Activated T-cell treated with anti-CD3 and anti-CD28 coated beads, Interleukin-2, amount 50 U/mL, for 72 hours (primary cell): ENCODE data around the gene KCNIP4. TPM values are rescaled to one million over a fixed set of nuclear protein-coding genes. Genes with fewer than 3 reads are reported as not detected.

Experiments
- ATAC-seq, 2 donors: fragments of 150-1000 bp; cut with Tn5 transposase; replicated peaks in 1 of 2; 2 replicates each; pipeline ENCODE4 v1.10.0; 2021; ENCODE audit warnings: moderate library complexity in 2 of 2, mild to moderate bottlenecking in 1 of 2
- DNase-seq, 2 donors: peaks; one replicate each; pipeline ENCODE4 v3.0.0; 2021 to 2022; ENCODE audit warnings: mixed read lengths in 1 of 2
- H3K27ac Mint-ChIP-seq: one replicate; pipeline ENCODE4 v1.8.0; 2022; ENCODE audit warnings: mild to moderate bottlenecking, moderate library complexity, mixed read lengths
- H3K27me3 Mint-ChIP-seq: one replicate; pipeline ENCODE4 v1.8.0; 2022; ENCODE audit warnings: low read depth, mixed read lengths
- H3K36me3 Mint-ChIP-seq, 2 donors: one replicate each; pipeline ENCODE4 v1.8.0; 2022; ENCODE audit warnings: mixed read lengths in 2 of 2, mild to moderate bottlenecking in 1 of 2; ENCODE audit not compliant: insufficient read depth in 2 of 2
- H3K4me1 Mint-ChIP-seq: one replicate; pipeline ENCODE4 v1.8.0; 2022; ENCODE audit warnings: low read depth, mixed read lengths
- H3K4me3 Mint-ChIP-seq, 2 donors: one replicate each; pipeline ENCODE4 v1.8.0; 2022; ENCODE audit warnings: mild to moderate bottlenecking in 2 of 2, mixed read lengths in 2 of 2, moderate library complexity in 2 of 2
- H3K9me3 Mint-ChIP-seq, 2 donors: one replicate each; pipeline ENCODE4 v1.8.0; 2022; ENCODE audit warnings: mixed read lengths in 2 of 2
- total RNA-seq, 2 donors: library from RNA; stranded (reverse); gene quantifications; one replicate each; pipeline ENCODE4 v1.2.3, GENCODE V29; 2022

KCNIP4 gene
- total RNA-seq, 2 donors from 2014 or later = not detected

DNA sequence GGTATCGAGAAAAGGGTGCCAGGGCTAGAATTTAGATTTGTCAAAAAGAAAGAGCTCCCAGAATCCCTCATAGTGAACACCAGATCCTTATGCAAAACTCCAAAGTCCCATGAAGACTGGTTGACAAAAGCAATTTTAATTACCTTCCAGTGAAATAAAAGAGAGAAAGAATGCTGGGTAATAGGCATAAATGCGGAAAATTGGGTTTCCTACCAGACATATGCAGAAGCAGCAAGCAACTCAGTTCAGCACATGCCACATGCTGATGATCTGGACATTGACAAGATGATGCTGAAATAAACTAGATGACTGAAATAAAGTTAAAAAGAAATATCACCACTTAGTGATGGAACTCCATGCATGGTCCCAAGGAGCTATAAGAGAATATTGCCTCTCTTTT is 83.9 kb downstream of the KCNIP4 start:
- DNase-seq (no peak), ATAC-seq (no peak)
- no peak overlapping the region for H3K27ac Mint-ChIP-seq
- H3K9me3 Mint-ChIP-seq = peaks cover 6 to 9% of the 10 kb centered on the region in 2 donors
- H3K36me3 Mint-ChIP-seq = no peaks in the 10 kb centered on the region
- H3K4me3 Mint-ChIP-seq = no peak overlapping the region
- H3K27me3 Mint-ChIP-seq = no peaks in the 10 kb centered on the region
- H3K4me1 Mint-ChIP-seq = no peaks in the 10 kb centered on the region

DNA sequence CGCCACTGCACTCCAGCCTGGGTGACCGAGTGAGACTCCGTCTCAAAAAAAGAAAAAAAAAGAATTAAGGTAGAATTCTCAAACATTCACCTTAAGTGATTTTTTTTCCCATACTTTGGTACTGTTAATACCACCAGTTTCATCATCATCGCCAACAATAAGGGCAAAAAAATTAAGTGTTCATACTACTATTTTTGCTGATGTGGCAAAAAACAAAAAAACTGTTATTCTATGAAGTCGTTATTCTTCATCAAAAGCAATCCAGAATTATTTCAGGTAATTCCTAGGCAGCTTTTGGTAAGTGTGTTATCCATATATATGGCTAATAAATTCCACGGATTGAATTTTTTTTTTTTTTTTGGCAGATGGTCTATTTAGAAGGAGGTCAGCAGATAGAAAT is 85.7 kb downstream of the KCNIP4 start:
- H3K27me3 Mint-ChIP-seq = no peaks in the 10 kb centered on the region
- no peak overlapping the region for H3K4me3 Mint-ChIP-seq
- peaks cover 6% of the 10 kb centered on the region in 2 donors for H3K9me3 Mint-ChIP-seq
- H3K4me1 Mint-ChIP-seq = no peaks in the 10 kb centered on the region
- no peaks in the 10 kb centered on the region for H3K36me3 Mint-ChIP-seq
- H3K27ac Mint-ChIP-seq = no peak overlapping the region
- DNase-seq = no peak
- no peak for ATAC-seq

DNA sequence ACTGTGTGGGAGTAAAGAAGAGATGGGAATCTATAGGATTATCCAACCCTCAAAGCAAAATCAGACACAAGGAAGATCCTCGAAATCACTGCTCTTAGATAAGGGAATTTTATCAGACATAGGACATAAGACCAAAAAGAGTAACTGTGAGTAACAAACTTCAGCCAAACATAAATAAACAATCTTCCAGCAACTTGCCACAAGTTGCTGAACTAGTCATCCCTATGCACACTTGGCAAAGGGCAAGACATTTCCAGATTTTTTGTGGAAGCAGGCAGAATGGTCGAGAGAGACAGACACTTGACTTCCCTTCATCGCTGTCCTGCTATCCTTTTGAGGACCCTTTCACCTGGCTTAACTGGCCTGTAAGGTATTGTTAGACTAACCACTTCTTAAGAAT is 89.6 kb downstream of the KCNIP4 start:
- H3K27ac Mint-ChIP-seq = no peak overlapping the region
- H3K4me1 Mint-ChIP-seq = no peaks in the 10 kb centered on the region
- H3K9me3 Mint-ChIP-seq = peaks cover 6% of the 10 kb centered on the region in 2 donors
- DNase-seq = no peak
- no peak overlapping the region for H3K4me3 Mint-ChIP-seq
- no peaks in the 10 kb centered on the region for H3K27me3 Mint-ChIP-seq
- H3K36me3 Mint-ChIP-seq = no peaks in the 10 kb centered on the region
- ATAC-seq = no peak

GRCh38 chr4:21856754-21857153 is 91.8 kb downstream of the KCNIP4 start:
- Mint-ChIP-seq H3K27me3 (no peaks in the 10 kb centered on the region), H3K27ac (no peak overlapping the region)
- ATAC-seq = no peak

DNA sequence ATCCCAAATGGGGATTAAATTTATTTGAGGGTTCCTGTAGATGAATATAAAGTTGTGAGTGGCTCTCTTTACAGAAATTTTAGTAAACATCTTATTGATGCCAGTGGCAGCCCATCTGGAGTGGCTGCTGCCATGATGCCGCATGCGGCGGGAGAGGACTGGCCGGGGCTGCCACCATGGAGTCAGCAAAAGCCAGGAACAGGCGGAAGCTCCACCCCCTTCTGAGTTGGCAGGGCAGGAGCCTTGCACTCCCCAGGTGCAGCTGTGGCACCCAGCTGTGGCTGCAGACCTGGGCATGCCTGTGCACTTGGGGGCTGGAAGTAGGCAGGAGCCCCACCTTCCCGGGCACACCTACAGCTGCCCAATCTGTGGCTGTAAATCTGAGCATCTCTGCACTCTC is 92.3 kb downstream of the KCNIP4 start:
- no peak overlapping the region for H3K27ac Mint-ChIP-seq
- no peaks in the 10 kb centered on the region for H3K36me3 Mint-ChIP-seq
- no peaks in the 10 kb centered on the region for H3K9me3 Mint-ChIP-seq
- H3K4me3 Mint-ChIP-seq = no peak overlapping the region
- no peaks in the 10 kb centered on the region for H3K4me1 Mint-ChIP-seq
- H3K27me3 Mint-ChIP-seq = no peaks in the 10 kb centered on the region
- DNase-seq = no peak
- no peak for ATAC-seq

More at GRCh38 chr4:21856754-21857153, 91.8 kb downstream of the KCNIP4 start:
- DNase-seq = no peak
- Mint-ChIP-seq H3K36me3 (no peaks in the 10 kb centered on the region), H3K4me3 (no peak overlapping the region), H3K4me1 (no peaks in the 10 kb centered on the region), H3K9me3 (peaks cover under 1 to 2% of the 10 kb centered on the region in 2 donors)

- Mint-ChIP-seq H3K36me3 (no peaks in the 10 kb centered on the region), H3K27ac (no peak overlapping the region), H3K27me3 (no peaks in the 10 kb centered on the region), H3K4me3 (no peak overlapping the region), H3K4me1 (no peaks in the 10 kb centered on the region), H3K9me3 (no peaks in the 10 kb centered on the region)
- ATAC-seq = no peak
- no peak for DNase-seq
These were observed 99.5 kb downstream of the KCNIP4 start for GRCh38 chr4:21849077-21849476.

- H3K36me3 Mint-ChIP-seq = no peaks in the 10 kb centered on the region
- H3K27me3 Mint-ChIP-seq = no peaks in the 10 kb centered on the region
- H3K27ac Mint-ChIP-seq = no peak overlapping the region
- no peaks in the 10 kb centered on the region for H3K4me1 Mint-ChIP-seq
- DNase-seq (no peak), ATAC-seq (no peak)
- H3K9me3 Mint-ChIP-seq = no peaks in the 10 kb centered on the region
- H3K4me3 Mint-ChIP-seq = no peak overlapping the region
These were observed 100.6 kb downstream of the KCNIP4 start for GRCh38 chr4:21848021-21848420.

DNA sequence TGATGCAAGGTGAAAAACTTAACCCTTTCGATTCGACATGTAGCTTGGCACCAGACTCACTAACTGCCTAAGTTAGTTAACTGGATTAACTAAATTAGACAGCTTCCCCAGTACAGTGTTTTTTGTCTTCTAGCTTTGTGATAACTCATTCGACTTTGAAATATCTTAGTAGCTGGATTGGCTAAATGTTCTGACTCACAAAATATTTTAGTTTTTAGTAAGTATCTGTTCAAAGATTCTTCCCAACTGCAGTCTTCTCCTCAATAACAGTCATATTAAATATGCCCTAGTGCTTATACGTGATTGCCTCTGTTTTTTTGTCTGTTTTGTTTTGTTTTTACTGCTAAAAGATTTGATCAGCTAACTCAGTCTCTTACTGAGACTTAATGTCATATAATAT is 102.9 kb downstream of the KCNIP4 start:
- ATAC-seq (no peak), DNase-seq (no peak)
- H3K27ac Mint-ChIP-seq = no peak overlapping the region
- H3K4me1 Mint-ChIP-seq = no peaks in the 10 kb centered on the region
- no peaks in the 10 kb centered on the region for H3K9me3 Mint-ChIP-seq
- H3K36me3 Mint-ChIP-seq = no peaks in the 10 kb centered on the region
- H3K4me3 Mint-ChIP-seq = no peak overlapping the region
- no peaks in the 10 kb centered on the region for H3K27me3 Mint-ChIP-seq

DNA sequence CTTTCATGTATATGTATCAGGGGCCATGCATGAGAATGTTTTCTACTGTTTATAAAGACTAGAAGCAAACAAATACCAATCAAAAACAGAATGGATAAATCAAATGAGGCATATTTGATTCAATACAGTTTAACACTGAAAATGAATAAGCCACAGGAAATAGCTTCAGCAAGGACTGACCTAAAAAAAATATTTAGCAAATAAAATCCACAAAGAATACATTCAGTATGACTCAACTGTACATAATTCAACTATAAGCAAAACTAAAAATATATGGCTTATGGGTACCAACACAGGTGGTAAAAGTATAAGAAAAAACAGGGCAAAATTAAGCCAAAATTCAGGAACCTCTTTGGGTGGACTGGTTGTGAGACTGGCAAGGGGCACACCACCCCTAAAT is 112.9 kb downstream of the KCNIP4 start:
- H3K36me3 Mint-ChIP-seq = no peaks in the 10 kb centered on the region
- ATAC-seq = no peak
- H3K4me1 Mint-ChIP-seq = no peaks in the 10 kb centered on the region
- H3K27ac Mint-ChIP-seq = no peak overlapping the region
- no peak overlapping the region for H3K4me3 Mint-ChIP-seq
- H3K27me3 Mint-ChIP-seq = no peaks in the 10 kb centered on the region
- peaks cover 0 to 7% of the 10 kb centered on the region in 2 donors for H3K9me3 Mint-ChIP-seq
- no peak for DNase-seq

- no peaks in the 10 kb centered on the region for H3K4me1 Mint-ChIP-seq
- ATAC-seq = no peak
These were observed 118.3 kb downstream of the KCNIP4 start for GRCh38 chr4:21830272-21830671.

DNA sequence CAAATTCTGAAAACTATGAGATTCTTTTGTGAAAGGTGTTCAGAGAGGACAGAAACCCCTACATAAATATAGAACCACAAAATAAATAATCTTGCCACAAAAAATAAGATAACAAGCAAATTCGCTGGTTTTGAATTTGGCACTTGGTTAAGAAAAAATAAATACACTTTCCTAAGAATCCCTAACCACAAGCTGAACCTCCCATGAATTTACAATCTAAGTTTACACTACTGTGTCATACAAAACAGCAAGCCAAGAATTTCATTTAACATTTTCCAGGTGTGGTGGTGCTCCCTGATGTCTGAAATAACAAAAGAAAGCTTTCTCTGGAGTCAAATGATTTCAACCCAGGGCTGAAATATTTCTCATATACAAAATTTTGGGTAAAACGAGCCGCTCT is 121.0 kb downstream of the KCNIP4 start:
- no peaks in the 10 kb centered on the region for H3K36me3 Mint-ChIP-seq
- H3K27me3 Mint-ChIP-seq = no peaks in the 10 kb centered on the region
- no peaks in the 10 kb centered on the region for H3K4me1 Mint-ChIP-seq
- DNase-seq = no peak
- no peak for ATAC-seq
- H3K4me3 Mint-ChIP-seq = no peak overlapping the region
- peaks cover 0 to 4% of the 10 kb centered on the region in 2 donors for H3K9me3 Mint-ChIP-seq
- H3K27ac Mint-ChIP-seq = no peak overlapping the region

More at GRCh38 chr4:21830272-21830671, 118.3 kb downstream of the KCNIP4 start:
- peaks cover 0 to 4% of the 10 kb centered on the region in 2 donors for H3K9me3 Mint-ChIP-seq
- H3K4me3 Mint-ChIP-seq = no peak overlapping the region
- no peak for DNase-seq
- H3K27ac Mint-ChIP-seq = no peak overlapping the region
- H3K36me3 Mint-ChIP-seq = no peaks in the 10 kb centered on the region
- H3K27me3 Mint-ChIP-seq = no peaks in the 10 kb centered on the region

- Mint-ChIP-seq H3K4me1 (no peaks in the 10 kb centered on the region), H3K4me3 (no peak overlapping the region), H3K27me3 (no peaks in the 10 kb centered on the region), H3K9me3 (peaks cover 0 to 1% of the 10 kb centered on the region in 2 donors), H3K36me3 (no peaks in the 10 kb centered on the region), H3K27ac (no peak overlapping the region)
- DNase-seq (no peak), ATAC-seq (no peak)
These were observed 122.5 kb downstream of the KCNIP4 start for GRCh38 chr4:21826071-21826470.

DNA sequence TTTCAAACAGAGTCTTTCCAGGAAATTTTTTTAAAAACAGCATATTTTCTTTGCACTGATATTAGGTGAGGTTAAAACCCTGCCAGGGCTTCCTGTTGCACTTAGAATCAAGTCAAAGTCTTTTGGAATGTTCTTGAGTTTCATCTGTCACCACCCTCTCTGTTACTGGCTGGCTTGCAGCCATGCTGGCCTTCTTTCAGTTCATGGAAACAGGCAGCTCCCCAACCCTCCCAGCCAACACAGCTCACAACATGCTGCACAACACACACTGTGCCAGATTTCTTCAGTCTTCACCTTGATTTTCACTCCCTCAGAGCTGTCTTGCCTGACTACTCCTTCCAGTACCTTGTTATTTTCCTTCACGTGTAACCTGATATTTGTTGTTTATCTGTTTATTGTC is 129.5 kb downstream of the KCNIP4 start:
- no peak for ATAC-seq
- no peak overlapping the region for H3K4me3 Mint-ChIP-seq
- no peak overlapping the region for H3K27ac Mint-ChIP-seq
- DNase-seq = no peak
- H3K9me3 Mint-ChIP-seq = peaks cover 5 to 14% of the 10 kb centered on the region in 2 donors
- H3K4me1 Mint-ChIP-seq = no peaks in the 10 kb centered on the region
- peaks cover 3 to 7% of the 10 kb centered on the region in 2 donors for H3K36me3 Mint-ChIP-seq
- H3K27me3 Mint-ChIP-seq = no peaks in the 10 kb centered on the region

DNA sequence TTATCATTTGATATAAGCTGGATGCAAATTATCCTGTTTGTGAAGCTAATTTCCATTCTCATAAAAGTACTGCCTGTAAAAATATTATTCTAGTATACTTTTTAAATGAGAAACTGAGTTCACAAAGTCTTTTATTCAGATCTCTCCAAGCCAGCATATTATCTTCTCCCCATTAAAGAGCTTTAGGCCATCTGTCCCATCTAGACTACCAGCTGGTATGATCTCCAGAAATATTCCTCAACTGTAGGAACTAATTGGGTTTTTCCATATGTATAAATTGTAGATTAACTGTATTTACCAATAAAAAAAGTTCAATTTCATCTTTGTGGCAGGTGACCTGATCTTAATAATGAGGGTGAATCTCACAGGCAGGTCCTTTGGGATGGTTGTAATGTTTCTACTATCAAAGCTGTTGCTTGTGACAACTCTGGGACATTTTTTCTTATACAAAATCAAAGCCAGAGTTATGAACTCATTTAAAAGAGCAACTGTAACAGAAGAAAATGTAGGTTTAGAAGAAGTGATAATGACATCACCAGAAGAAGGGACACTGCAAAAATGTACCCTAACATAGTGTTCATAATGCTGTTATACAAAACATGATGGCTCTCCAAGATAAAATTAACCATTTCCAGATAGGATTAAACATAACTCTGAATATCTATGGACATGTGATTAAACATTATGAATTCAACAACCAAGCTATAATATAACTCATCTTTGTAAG is 132.8 kb downstream of the KCNIP4 start:
- H3K4me1 Mint-ChIP-seq = no peaks in the 10 kb centered on the region
- DNase-seq (no peak), ATAC-seq (no peak)
- no peak overlapping the region for H3K27ac Mint-ChIP-seq
- H3K9me3 Mint-ChIP-seq = peaks cover 3 to 14% of the 10 kb centered on the region in 2 donors
- no peaks in the 10 kb centered on the region for H3K27me3 Mint-ChIP-seq
- H3K36me3 Mint-ChIP-seq = peaks cover 3 to 7% of the 10 kb centered on the region in 2 donors
- no peak overlapping the region for H3K4me3 Mint-ChIP-seq
